K562 (cell line): Measurements from ENCODE around the gene ODC1. TPM values are rescaled to one million over a fixed set of nuclear protein-coding genes. Genes with fewer than 3 reads are reported as not detected.

ENCODE experiments used
- CBX1 ChIP-seq: sonication (generic); IDR thresholded peaks from 2 replicates; pipeline ENCODE4 v1.6.1; 2016; ENCODE audit warnings: antibody characterized with exemption, low read depth, mild to moderate bottlenecking
- CCNT2 ChIP-seq: IDR thresholded peaks from 2 replicates; pipeline ENCODE4 v1.6.1; 2011; ENCODE audit warnings: borderline replicate concordance, low read depth, mild to moderate bottlenecking, moderate library complexity, mixed read lengths, low read length; ENCODE audit not compliant: insufficient read length; ENCODE audit errors: extremely low read depth
- ERF ChIP-seq: fragments of 450-650 bp; formaldehyde crosslinking; IDR thresholded peaks from 2 replicates; pipeline ENCODE4 v1.4.0; 2020; ENCODE audit warnings: mild to moderate bottlenecking, mixed read lengths
- ESRRB ChIP-seq: fragments of 250-450 bp; sonication (Bioruptor Pico); IDR thresholded peaks from 2 replicates; pipeline ENCODE4 v1.5.0; 2020; ENCODE audit warnings: mild to moderate bottlenecking, moderate library complexity, borderline replicate concordance
- FOXK2 ChIP-seq, 2 experiments: fragments of 450-650 bp; IDR thresholded peaks in 1 of 2; conservative IDR thresholded peaks in 1 of 2; 2 replicates each; pipeline ENCODE4 v1.6.1; 2016; ENCODE audit warnings: low read depth in 2 of 2, mild to moderate bottlenecking in 1 of 2
- GABPB1 ChIP-seq: sonication (generic); formaldehyde crosslinking; IDR thresholded peaks from 2 replicates; pipeline ENCODE4 v1.8.0; 2022; ENCODE audit warnings: mild to moderate bottlenecking, missing genetic modification reagents
- HBP1 ChIP-seq: fragments of 450-650 bp; formaldehyde crosslinking; IDR thresholded peaks from 2 replicates; pipeline ENCODE4 v1.4.0; 2022; ENCODE audit warnings: missing genetic modification characterization
- HNRNPUL1 ChIP-seq: fragments of 200-400 bp; formaldehyde crosslinking; IDR thresholded peaks from 2 replicates; pipeline ENCODE4 v1.6.1; 2017; ENCODE audit warnings: low read length
- IRF1 ChIP-seq: sonication (generic); formaldehyde crosslinking; IDR thresholded peaks from 2 replicates; pipeline ENCODE4 v1.8.0; 2022; ENCODE audit warnings: missing genetic modification reagents, mild to moderate bottlenecking, borderline replicate concordance
- KDM5B ChIP-seq: fragments of 200-600 bp; sonication (generic); IDR thresholded peaks from 2 replicates; pipeline ENCODE4 v1.6.1; 2012; ENCODE audit warnings: low read depth, mild to moderate bottlenecking, moderate library complexity, low read length, control low read depth, inconsistent platforms; ENCODE audit not compliant: insufficient replicate concordance
- KLF13 ChIP-seq: fragments of 450-650 bp; IDR thresholded peaks from 2 replicates; pipeline ENCODE4 v1.6.1; 2016; ENCODE audit warnings: missing genetic modification characterization, low read depth, mild to moderate bottlenecking, missing compliant biosample characterization, moderate library complexity, borderline replicate concordance
- NFIC ChIP-seq: fragments of 450-650 bp; IDR thresholded peaks from 2 replicates; pipeline ENCODE4 v1.6.1; 2017; ENCODE audit warnings: mild to moderate bottlenecking, inconsistent platforms
- POLR2G ChIP-seq: fragments of 200-400 bp; formaldehyde crosslinking; IDR thresholded peaks from 2 replicates; pipeline ENCODE4 v1.6.1; 2017; ENCODE audit warnings: low read depth, mild to moderate bottlenecking, antibody characterized with exemption, low read length, moderate library complexity
- RB1 ChIP-seq: fragments of 450-650 bp; IDR thresholded peaks from 2 replicates; pipeline ENCODE4 v1.6.1; 2017; ENCODE audit warnings: low read depth, mild to moderate bottlenecking
- SREBF2 ChIP-seq: sonication (generic); formaldehyde crosslinking; IDR thresholded peaks from 2 replicates; pipeline ENCODE4 v1.4.0; 2020; ENCODE audit warnings: mild to moderate bottlenecking, missing genetic modification reagents
- THRA ChIP-seq: fragments of 450-650 bp; IDR thresholded peaks from 2 replicates; pipeline ENCODE4 v1.6.1; 2017; ENCODE audit warnings: mild to moderate bottlenecking, moderate library complexity
- U2AF1 ChIP-seq: fragments of 200-400 bp; formaldehyde crosslinking; optimal IDR thresholded peaks from 2 replicates; pipeline ENCODE3; 2017; ENCODE audit warnings: mild to moderate bottlenecking, low read depth, low read length, moderate library complexity
- ZBTB34 ChIP-seq: fragments of 250-450 bp; sonication (Bioruptor Pico); IDR thresholded peaks from 2 replicates; pipeline ENCODE4 v1.8.0; 2021; ENCODE audit warnings: mild to moderate bottlenecking, moderate library complexity
- ZFP1 ChIP-seq: fragments of 450-650 bp; formaldehyde crosslinking; IDR thresholded peaks from 2 replicates; pipeline ENCODE4 v1.4.0; 2020; ENCODE audit warnings: mild to moderate bottlenecking, mixed read lengths
- ZNF217 ChIP-seq: sonication (generic); formaldehyde crosslinking; IDR thresholded peaks from 2 replicates; pipeline ENCODE4 v1.8.0; 2022; ENCODE audit warnings: mild to moderate bottlenecking, missing genetic modification reagents
- ZNF232 ChIP-seq: sonication (generic); formaldehyde crosslinking; IDR thresholded peaks from 2 replicates; pipeline ENCODE4 v1.8.0; 2022; ENCODE audit warnings: mild to moderate bottlenecking, missing genetic modification reagents
- ZNF384 ChIP-seq: IDR thresholded peaks from 2 replicates; pipeline ENCODE4 v1.6.1; 2012; ENCODE audit warnings: low read depth, low read length, improper control_type of control experiment
- polyA plus RNA-seq, 8 experiments: library from polyadenylated mRNA; depleted of rRNA in 4 of 8; stranded (reverse) in 5 of 8; unstranded in 3 of 8; fragments of >200 nt; fragmentation: Nextera tagmentation in 2 of 8; fragmentation: Illumina TruSeq in 1 of 8; extraction: Ambion mirVana in 2 of 8; extraction: Trizol in 1 of 8; gene quantifications; 2 replicates each; pipeline versions ENCODE4 v1.2.1 to v1.2.3, GENCODE V29; 2011 to 2014; ENCODE audit warnings: inconsistent platforms in 1 of 8, missing spikeins in 1 of 8
- total RNA-seq, 7 experiments: library from RNA; depleted of rRNA in 6 of 7; stranded (reverse); fragments of >200 nt in 6 of 7; fragmentation: Illumina TruSeq in 2 of 7; extraction: Trizol in 2 of 7; gene quantifications; 2 replicates each; pipeline versions ENCODE4 v1.2.1 to v1.2.3, GENCODE V29; 2011 to 2021; ENCODE audit warnings: low replicate concordance in 1 of 7

Gene ODC1
- total and polyA plus RNA-seq, 9 of the 15 experiments (the other 6 are each of a cell fraction or from before 2014, with no cell fraction given): 142 to 563 (median 457) TPM

- TF ChIP-seq THRA (no peak), IRF1 (peak; percentile 61; the same call in 1 of the 2 replicates), KLF13 (0 out of 2 replicates have a peak, but pooled peaks have one; percentile 36), ZNF217 (CRISPR knock-in tag) (no peak), CBX1 (peak; percentile 76; the same call in 1 of the 2 replicates), ZNF232 (CRISPR knock-in tag) (peak; percentile 86; the same call in 1 of the 2 replicates), ERF (CRISPR knock-in tag) (no peak; the same call in 1 of the 2 replicates), KDM5B (peak; percentile 49), ESRRB (CRISPR knock-in tag) (no peak), HNRNPUL1 (no peak), ZFP1 (CRISPR knock-in tag) (no peak), RB1 (peak; percentile 12), SREBF2 (CRISPR knock-in tag) (no peak), FOXK2 (conservative IDR thresholded peaks at IDR 0.05 in 1 of 2, IDR thresholded peaks at IDR 0.05 in 1 of 2; ENCODE audit: low read depth in 2 of 2) (peak in 1 of 2 experiments; percentile 33; a peak in 2 of 4 replicates), U2AF1 (no peak), NFIC (peak; percentile 46; the same call in 1 of the 2 replicates), HBP1 (CRISPR knock-in tag) (no peak), ZBTB34 (CRISPR knock-in tag) (no peak), ZNF384 (0 out of 2 replicates have a peak, but pooled peaks have one; percentile 20), POLR2G (0 out of 2 replicates have a peak, but pooled peaks have one; percentile 62), CCNT2 (peak; percentile 1), GABPB1 (CRISPR knock-in tag) (peak; percentile 83)
Measured at GRCh38 chr2:10448576-10449485, 704 bp upstream of the ODC1 start (continued).
